Activated naive CD4-positive, alpha-beta T cell treated with anti-CD3 and anti-CD28 coated beads, Interleukin-2, amount 50 U/mL, for 24 hours (primary cell): ENCODE results near the gene ZNF512B.
"Not testable (repeated sequence)": the region's sequence is repeated elsewhere in the genome, so short reads cannot be mapped to it uniquely, and the experiment has no call there.

ENCODE experiments used
- H3K27ac Mint-ChIP-seq: one replicate; pipeline ENCODE4 v1.8.0; 2021; ENCODE audit warnings: mild to moderate bottlenecking, mixed read lengths
- H3K27me3 Mint-ChIP-seq: one replicate; pipeline ENCODE4 v1.8.0; 2021; ENCODE audit warnings: mixed read lengths
- H3K36me3 Mint-ChIP-seq: one replicate; pipeline ENCODE4 v1.8.0; 2021; ENCODE audit warnings: mixed read lengths
- H3K4me1 Mint-ChIP-seq: one replicate; pipeline ENCODE4 v1.8.0; 2021; ENCODE audit warnings: mixed read lengths
- H3K4me3 Mint-ChIP-seq: one replicate; pipeline ENCODE4 v1.8.0; 2021; ENCODE audit warnings: mild to moderate bottlenecking, mixed read lengths
- H3K9me3 Mint-ChIP-seq: one replicate; pipeline ENCODE4 v1.8.0; 2021; ENCODE audit warnings: mixed read lengths

The ZNF512B gene

GRCh38 chr20:63939061-63939935 lies 30.4 kb downstream of the ZNF512B start:
- Mint-ChIP-seq H3K4me1 (peaks cover 8% of the 10 kb centered on the region), H3K27me3 (no peaks in the 10 kb centered on the region), H3K4me3 (no peak overlapping the region), H3K27ac (no peak overlapping the region), H3K36me3 (peaks cover 1% of the 10 kb centered on the region), H3K9me3 (no peaks in the 10 kb centered on the region)

GRCh38 chr20:63937596-63937995 lies 32.1 kb downstream of the ZNF512B start:
- H3K36me3 Mint-ChIP-seq = peaks cover 1% of the 10 kb centered on the region
- H3K27ac Mint-ChIP-seq = no peak overlapping the region
- no peaks in the 10 kb centered on the region for H3K27me3 Mint-ChIP-seq
- no peak overlapping the region for H3K4me3 Mint-ChIP-seq
- peaks cover 8% of the 10 kb centered on the region for H3K4me1 Mint-ChIP-seq
- H3K9me3 Mint-ChIP-seq = no peaks in the 10 kb centered on the region

- Mint-ChIP-seq H3K27ac (no peak overlapping the region), H3K4me1 (no peaks in the 10 kb centered on the region), H3K9me3 (no peaks in the 10 kb centered on the region), H3K36me3 (peaks cover 3% of the 10 kb centered on the region), H3K27me3 (no peaks in the 10 kb centered on the region), H3K4me3 (no peak overlapping the region)
Observed at GRCh38 chr20:63935447-63935846, 34.3 kb downstream of the ZNF512B start.

GRCh38 chr20:63934271-63935068 lies 35.3 kb downstream of the ZNF512B start:
- no peak overlapping the region for H3K4me3 Mint-ChIP-seq
- no peaks in the 10 kb centered on the region for H3K9me3 Mint-ChIP-seq
- no peak overlapping the region for H3K27ac Mint-ChIP-seq
- no peaks in the 10 kb centered on the region for H3K4me1 Mint-ChIP-seq
- no peaks in the 10 kb centered on the region for H3K27me3 Mint-ChIP-seq
- H3K36me3 Mint-ChIP-seq = peaks cover 6% of the 10 kb centered on the region

- H3K4me3 Mint-ChIP-seq = no peak overlapping the region
- H3K27me3 Mint-ChIP-seq = no peaks in the 10 kb centered on the region
- no peaks in the 10 kb centered on the region for H3K4me1 Mint-ChIP-seq
- peaks cover 6% of the 10 kb centered on the region for H3K36me3 Mint-ChIP-seq
- H3K27ac Mint-ChIP-seq = no peak overlapping the region
- no peaks in the 10 kb centered on the region for H3K9me3 Mint-ChIP-seq
Observed at GRCh38 chr20:63933646-63934045, 36.1 kb downstream of the ZNF512B start.

GRCh38 chr20:63932606-63933160 lies 37.0 kb downstream of the ZNF512B start:
- peaks cover 6% of the 10 kb centered on the region for H3K36me3 Mint-ChIP-seq
- H3K4me1 Mint-ChIP-seq = no peaks in the 10 kb centered on the region
- no peaks in the 10 kb centered on the region for H3K9me3 Mint-ChIP-seq
- no peaks in the 10 kb centered on the region for H3K27me3 Mint-ChIP-seq
- no peak overlapping the region for H3K4me3 Mint-ChIP-seq
- no peak overlapping the region for H3K27ac Mint-ChIP-seq

GRCh38 chr20:63931735-63932134 lies 38.0 kb downstream of the ZNF512B start:
- no peaks in the 10 kb centered on the region for H3K4me1 Mint-ChIP-seq
- no peaks in the 10 kb centered on the region for H3K9me3 Mint-ChIP-seq
- H3K4me3 Mint-ChIP-seq = no peak overlapping the region
- H3K27ac Mint-ChIP-seq = no peak overlapping the region
- H3K27me3 Mint-ChIP-seq = no peaks in the 10 kb centered on the region
- H3K36me3 Mint-ChIP-seq = peaks cover 6% of the 10 kb centered on the region

- Mint-ChIP-seq H3K4me3 (no peak overlapping the region), H3K9me3 (no peaks in the 10 kb centered on the region), H3K27ac (no peak overlapping the region), H3K4me1 (peaks cover 4% of the 10 kb centered on the region), H3K27me3 (no peaks in the 10 kb centered on the region), H3K36me3 (peaks cover 9% of the 10 kb centered on the region)
Observed at GRCh38 chr20:63930971-63931553, 38.7 kb downstream of the ZNF512B start.

- not testable (repeated sequence) for H3K36me3 Mint-ChIP-seq, H3K4me3 Mint-ChIP-seq, H3K9me3 Mint-ChIP-seq, H3K27me3 Mint-ChIP-seq, H3K27ac Mint-ChIP-seq
- H3K4me1 Mint-ChIP-seq = peaks cover 12% of the 10 kb centered on the region
Observed at GRCh38 chr20:63929473-63929883, 40.3 kb downstream of the ZNF512B start.

- H3K27me3 Mint-ChIP-seq = no peaks in the 10 kb centered on the region
- no peak overlapping the region for H3K4me3 Mint-ChIP-seq
- H3K4me1 Mint-ChIP-seq = peaks cover 15% of the 10 kb centered on the region
- H3K36me3 Mint-ChIP-seq = peaks cover 7% of the 10 kb centered on the region
- H3K27ac Mint-ChIP-seq = no peak overlapping the region
- no peaks in the 10 kb centered on the region for H3K9me3 Mint-ChIP-seq
Observed at GRCh38 chr20:63929071-63929470, 40.7 kb downstream of the ZNF512B start.

- Mint-ChIP-seq H3K4me3 (no peak overlapping the region), H3K27ac (peak overlapping the region; percentile 23), H3K27me3 (no peaks in the 10 kb centered on the region), H3K9me3 (no peaks in the 10 kb centered on the region), H3K4me1 (peaks cover 20% of the 10 kb centered on the region), H3K36me3 (peaks cover 5% of the 10 kb centered on the region)
Observed at GRCh38 chr20:63926298-63926697, 43.4 kb downstream of the ZNF512B start.

- Mint-ChIP-seq H3K9me3 (no peaks in the 10 kb centered on the region), H3K36me3 (peaks cover 2% of the 10 kb centered on the region), H3K4me3 (no peak overlapping the region), H3K4me1 (peaks cover 20% of the 10 kb centered on the region), H3K27me3 (no peaks in the 10 kb centered on the region), H3K27ac (peak overlapping the region; percentile 9)
Observed at GRCh38 chr20:63924241-63924640, 45.5 kb downstream of the ZNF512B start.

GRCh38 chr20:63923651-63924050 lies 46.1 kb downstream of the ZNF512B start:
- no peak overlapping the region for H3K27ac Mint-ChIP-seq
- no peaks in the 10 kb centered on the region for H3K27me3 Mint-ChIP-seq
- no peak overlapping the region for H3K4me3 Mint-ChIP-seq
- no peaks in the 10 kb centered on the region for H3K9me3 Mint-ChIP-seq
- H3K36me3 Mint-ChIP-seq = peaks cover 2% of the 10 kb centered on the region
- H3K4me1 Mint-ChIP-seq = peaks cover 20% of the 10 kb centered on the region

- peaks cover 6% of the 10 kb centered on the region for H3K36me3 Mint-ChIP-seq
- no peaks in the 10 kb centered on the region for H3K27me3 Mint-ChIP-seq
- H3K4me1 Mint-ChIP-seq = peaks cover 20% of the 10 kb centered on the region
- no peaks in the 10 kb centered on the region for H3K9me3 Mint-ChIP-seq
- H3K27ac Mint-ChIP-seq = no peak overlapping the region
- H3K4me3 Mint-ChIP-seq = no peak overlapping the region
Observed at GRCh38 chr20:63920226-63920625, 49.5 kb downstream of the ZNF512B start.

GRCh38 chr20:63919130-63919529 lies 50.6 kb downstream of the ZNF512B start:
- no peak overlapping the region for H3K27ac Mint-ChIP-seq
- no peaks in the 10 kb centered on the region for H3K9me3 Mint-ChIP-seq
- H3K36me3 Mint-ChIP-seq = peaks cover 8% of the 10 kb centered on the region
- peaks cover 20% of the 10 kb centered on the region for H3K4me1 Mint-ChIP-seq
- H3K4me3 Mint-ChIP-seq = no peak overlapping the region
- no peaks in the 10 kb centered on the region for H3K27me3 Mint-ChIP-seq
